ENCODE results near the gene PTRH1.

The PTRH1 gene

DNA sequence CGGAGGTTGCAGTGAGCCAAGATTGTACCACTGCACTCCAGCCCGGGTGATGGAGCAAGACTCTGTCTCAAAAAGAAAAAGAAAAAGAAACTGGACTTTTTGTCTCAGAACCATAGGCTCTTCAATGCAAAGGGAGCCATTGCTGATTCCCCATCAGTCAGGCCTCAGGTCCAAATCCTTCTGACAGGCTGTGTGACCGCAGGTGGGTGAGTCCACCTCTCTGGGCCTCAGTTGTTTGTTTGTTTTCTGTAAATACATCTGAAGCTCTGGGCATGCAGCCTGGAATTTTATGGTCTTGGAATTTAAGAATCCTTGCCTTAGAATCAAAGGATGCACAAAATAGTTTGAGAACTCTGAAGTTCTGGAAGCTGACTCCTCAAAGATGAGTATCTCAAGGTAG is 40.8 kb upstream of the PTRH1 start:
- Histone ChIP-seq H3K79me2 (ENCODE audit: control insufficient read depth, low read length) (no peaks in the 10 kb centered on the region), H3K4me1 (ENCODE audit: control insufficient read depth, low read length) (no peaks in the 10 kb centered on the region), H3K4me3 (ENCODE audit: low read length) (no peak overlapping the region), H3K36me3 (ENCODE audit: control insufficient read depth, low read length) (peaks cover 3% of the 10 kb centered on the region), H3K4me2 (ENCODE audit: low read length) (no peak overlapping the region), H3K9me2 (replicated peaks; ENCODE audit: control insufficient read depth, low read length) (no peaks in the 10 kb centered on the region), H3K27me3 (ENCODE audit: control insufficient read depth, low read length) (no peaks in the 10 kb centered on the region), H4K20me1 (ENCODE audit: control insufficient read depth, insufficient read depth, low read depth, low read length) (no peaks in the 10 kb centered on the region), H3K9me3 (ENCODE audit: control insufficient read depth, insufficient read depth, low read length) (no peaks in the 10 kb centered on the region), H3K27ac (ENCODE audit: low read depth, low read length) (no peak overlapping the region), H3F3A (ENCODE audit: control insufficient read depth, insufficient read depth) (no peaks in the 10 kb centered on the region)
- no peak for TF ChIP-seq EZH2phosphoT487 (IDR thresholded peaks at IDR 0.05; ENCODE audit: borderline replicate concordance, low read length)
- TF ChIP-seq, protein P1, sequence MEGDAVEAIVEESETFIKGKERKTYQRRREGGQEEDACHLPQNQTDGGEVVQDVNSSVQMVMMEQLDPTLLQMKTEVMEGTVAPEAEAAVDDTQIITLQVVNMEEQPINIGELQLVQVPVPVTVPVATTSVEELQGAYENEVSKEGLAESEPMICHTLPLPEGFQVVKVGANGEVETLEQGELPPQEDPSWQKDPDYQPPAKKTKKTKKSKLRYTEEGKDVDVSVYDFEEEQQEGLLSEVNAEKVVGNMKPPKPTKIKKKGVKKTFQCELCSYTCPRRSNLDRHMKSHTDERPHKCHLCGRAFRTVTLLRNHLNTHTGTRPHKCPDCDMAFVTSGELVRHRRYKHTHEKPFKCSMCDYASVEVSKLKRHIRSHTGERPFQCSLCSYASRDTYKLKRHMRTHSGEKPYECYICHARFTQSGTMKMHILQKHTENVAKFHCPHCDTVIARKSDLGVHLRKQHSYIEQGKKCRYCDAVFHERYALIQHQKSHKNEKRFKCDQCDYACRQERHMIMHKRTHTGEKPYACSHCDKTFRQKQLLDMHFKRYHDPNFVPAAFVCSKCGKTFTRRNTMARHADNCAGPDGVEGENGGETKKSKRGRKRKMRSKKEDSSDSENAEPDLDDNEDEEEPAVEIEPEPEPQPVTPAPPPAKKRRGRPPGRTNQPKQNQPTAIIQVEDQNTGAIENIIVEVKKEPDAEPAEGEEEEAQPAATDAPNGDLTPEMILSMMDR (IDR thresholded peaks at IDR 0.05; ENCODE audit: low read depth, low read length, poor library complexity, severe bottlenecking): no peak

DNA sequence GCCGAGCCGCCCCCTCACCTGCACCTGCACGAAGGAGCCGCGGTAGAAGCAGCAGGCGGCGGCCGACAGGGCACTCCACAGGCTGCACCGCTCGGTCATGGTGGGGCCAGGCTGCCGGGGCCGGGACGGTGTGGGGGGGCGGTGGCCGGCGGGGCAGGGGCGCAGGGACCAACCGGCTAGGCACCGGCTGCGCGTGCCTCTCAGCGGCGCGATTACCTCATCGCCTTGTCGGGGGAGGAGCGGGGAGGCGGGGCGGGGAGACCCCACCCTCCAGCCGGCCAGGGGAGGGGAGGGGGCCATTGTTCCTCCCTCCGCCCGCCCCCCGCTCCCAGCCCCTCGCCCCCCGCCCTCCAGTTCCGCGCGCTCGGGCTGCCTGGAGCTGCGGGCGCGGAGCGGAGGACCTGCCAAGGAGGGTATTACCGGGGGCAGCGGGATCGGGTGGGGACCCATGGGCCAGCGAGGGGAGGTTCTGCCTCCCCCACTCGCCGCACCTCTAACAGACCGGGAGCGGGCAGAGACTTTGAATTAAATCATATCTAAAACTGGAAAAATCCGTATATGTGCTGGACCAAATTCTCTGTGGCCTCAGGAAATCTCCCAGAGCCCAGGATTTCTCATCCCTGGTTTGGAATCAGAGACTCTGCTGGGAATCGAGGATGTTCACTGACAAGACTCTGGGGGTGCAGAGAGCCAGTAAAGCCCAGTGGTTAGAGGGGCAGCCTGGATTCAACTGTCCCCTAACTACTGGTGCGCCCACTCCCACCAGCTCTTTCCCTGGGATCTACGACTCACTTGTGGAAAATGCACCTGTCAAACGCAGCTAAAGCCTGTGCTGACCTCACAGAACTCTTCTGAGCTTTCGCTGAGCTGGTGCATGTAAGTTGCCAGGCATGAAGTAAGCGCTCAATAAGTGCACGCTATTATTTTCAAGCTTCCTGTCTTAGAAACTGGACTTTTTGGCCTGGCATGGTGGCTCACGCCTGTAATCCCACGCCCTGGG is 39.9 kb upstream of the PTRH1 start:
- no peak for TF ChIP-seq EZH2phosphoT487 (IDR thresholded peaks at IDR 0.05; ENCODE audit: borderline replicate concordance, low read length)
- TF ChIP-seq, protein P1 (IDR thresholded peaks at IDR 0.05; ENCODE audit: low read depth, low read length, poor library complexity, severe bottlenecking): no peak

DNA sequence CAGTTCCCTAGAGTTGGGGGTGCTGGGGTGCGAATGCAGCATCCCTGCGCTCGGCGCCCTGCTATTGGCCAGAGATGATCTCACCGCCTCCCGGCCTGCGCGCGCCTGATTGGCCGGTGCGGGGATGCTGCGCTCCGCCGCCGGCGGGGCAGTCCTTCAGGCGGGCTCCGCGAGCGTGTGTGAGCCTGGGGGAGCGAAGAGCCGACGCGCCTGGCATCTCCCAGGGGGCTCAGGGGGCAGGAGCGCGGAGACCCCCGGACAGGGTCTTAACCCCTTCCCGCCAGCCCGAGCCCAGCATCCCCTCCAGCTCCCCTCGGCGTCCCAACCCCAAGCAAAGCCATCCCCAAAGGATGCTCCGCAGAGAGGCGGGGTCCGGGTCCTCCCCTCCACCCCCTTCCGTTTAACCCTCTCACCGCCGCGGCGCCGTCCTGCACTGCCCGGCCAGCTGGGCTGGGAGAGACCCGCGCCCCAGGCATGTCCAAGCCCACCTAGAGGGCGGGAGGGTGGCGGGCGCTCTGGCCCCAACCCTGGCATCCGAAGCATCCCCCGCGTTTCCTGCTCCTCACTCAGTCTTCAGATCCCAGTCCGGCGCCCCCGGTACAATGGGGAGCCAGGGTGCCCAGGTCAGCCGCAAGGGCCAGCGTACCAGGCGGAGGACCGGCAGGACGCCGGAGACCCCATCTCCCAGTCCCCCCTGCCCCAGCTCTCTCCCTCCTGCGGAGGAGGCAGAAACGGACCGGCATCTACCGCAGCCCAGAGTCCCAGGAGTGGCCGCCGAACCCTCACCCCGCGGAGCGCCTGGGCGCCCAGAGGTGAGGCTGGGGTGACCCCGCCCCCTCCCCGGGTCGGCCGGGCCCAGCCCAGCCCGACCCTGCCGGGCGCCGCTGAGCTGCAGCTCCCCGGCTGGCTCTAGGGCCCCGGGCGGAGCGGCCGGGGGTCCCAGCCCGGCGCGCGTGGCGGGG is 38.9 kb upstream of the PTRH1 start:
- no peak overlapping the region for H3K4me2 ChIP-seq (ENCODE audit: low read length)
- no peaks in the 10 kb centered on the region for H3K9me3 ChIP-seq (ENCODE audit: control insufficient read depth, insufficient read depth, low read length)
- H3K79me2 ChIP-seq (ENCODE audit: control insufficient read depth, low read length): no peaks in the 10 kb centered on the region
- H3K27me3 ChIP-seq (ENCODE audit: control insufficient read depth, low read length): no peaks in the 10 kb centered on the region
- no peaks in the 10 kb centered on the region for H3K4me1 ChIP-seq (ENCODE audit: control insufficient read depth, low read length)
- H3K36me3 ChIP-seq (ENCODE audit: control insufficient read depth, low read length): peaks cover 17% of the 10 kb centered on the region
- no peaks in the 10 kb centered on the region for H3F3A ChIP-seq (ENCODE audit: control insufficient read depth, insufficient read depth)
- TF ChIP-seq, protein P1 (IDR thresholded peaks at IDR 0.05; ENCODE audit: low read depth, low read length, poor library complexity, severe bottlenecking): no peak
- TF ChIP-seq EZH2phosphoT487 (IDR thresholded peaks at IDR 0.05; ENCODE audit: borderline replicate concordance, low read length): no peak
- no peak overlapping the region for H3K27ac ChIP-seq (ENCODE audit: low read depth, low read length)
- H3K4me3 ChIP-seq (ENCODE audit: low read length): no peak overlapping the region
- no peaks in the 10 kb centered on the region for H3K9me2 ChIP-seq (replicated peaks; ENCODE audit: control insufficient read depth, low read length)
- H4K20me1 ChIP-seq (ENCODE audit: control insufficient read depth, insufficient read depth, low read depth, low read length): no peaks in the 10 kb centered on the region

More for the DNA sequence above, 39.9 kb upstream of the PTRH1 start:
- no peaks in the 10 kb centered on the region for H3K9me3 ChIP-seq (ENCODE audit: control insufficient read depth, insufficient read depth, low read length)
- no peaks in the 10 kb centered on the region for H3F3A ChIP-seq (ENCODE audit: control insufficient read depth, insufficient read depth)
- H3K4me3 ChIP-seq (ENCODE audit: low read length): no peak overlapping the region
- H3K9me2 ChIP-seq (replicated peaks; ENCODE audit: control insufficient read depth, low read length): no peaks in the 10 kb centered on the region
- H3K4me1 ChIP-seq (ENCODE audit: control insufficient read depth, low read length): no peaks in the 10 kb centered on the region
- no peaks in the 10 kb centered on the region for H3K27me3 ChIP-seq (ENCODE audit: control insufficient read depth, low read length)
- H4K20me1 ChIP-seq (ENCODE audit: control insufficient read depth, insufficient read depth, low read depth, low read length): no peaks in the 10 kb centered on the region
- H3K4me2 ChIP-seq (ENCODE audit: low read length): no peak overlapping the region
- peaks cover 11% of the 10 kb centered on the region for H3K36me3 ChIP-seq (ENCODE audit: control insufficient read depth, low read length)
- no peak overlapping the region for H3K27ac ChIP-seq (ENCODE audit: low read depth, low read length)
- H3K79me2 ChIP-seq (ENCODE audit: control insufficient read depth, low read length): no peaks in the 10 kb centered on the region

Measured in DOHH2 (cell line).